GM18511 (cell line): ENCODE measurements around the gene RHEB.

Source experiments
- ATAC-seq: cut with Tn5 transposase; IDR thresholded peaks from one replicate; pipeline ENCODE4 v1.9.1; 2021; ENCODE audit warnings: mild to moderate bottlenecking, moderate library complexity; ENCODE audit not compliant: unreplicated experiment

Gene RHEB

DNA sequence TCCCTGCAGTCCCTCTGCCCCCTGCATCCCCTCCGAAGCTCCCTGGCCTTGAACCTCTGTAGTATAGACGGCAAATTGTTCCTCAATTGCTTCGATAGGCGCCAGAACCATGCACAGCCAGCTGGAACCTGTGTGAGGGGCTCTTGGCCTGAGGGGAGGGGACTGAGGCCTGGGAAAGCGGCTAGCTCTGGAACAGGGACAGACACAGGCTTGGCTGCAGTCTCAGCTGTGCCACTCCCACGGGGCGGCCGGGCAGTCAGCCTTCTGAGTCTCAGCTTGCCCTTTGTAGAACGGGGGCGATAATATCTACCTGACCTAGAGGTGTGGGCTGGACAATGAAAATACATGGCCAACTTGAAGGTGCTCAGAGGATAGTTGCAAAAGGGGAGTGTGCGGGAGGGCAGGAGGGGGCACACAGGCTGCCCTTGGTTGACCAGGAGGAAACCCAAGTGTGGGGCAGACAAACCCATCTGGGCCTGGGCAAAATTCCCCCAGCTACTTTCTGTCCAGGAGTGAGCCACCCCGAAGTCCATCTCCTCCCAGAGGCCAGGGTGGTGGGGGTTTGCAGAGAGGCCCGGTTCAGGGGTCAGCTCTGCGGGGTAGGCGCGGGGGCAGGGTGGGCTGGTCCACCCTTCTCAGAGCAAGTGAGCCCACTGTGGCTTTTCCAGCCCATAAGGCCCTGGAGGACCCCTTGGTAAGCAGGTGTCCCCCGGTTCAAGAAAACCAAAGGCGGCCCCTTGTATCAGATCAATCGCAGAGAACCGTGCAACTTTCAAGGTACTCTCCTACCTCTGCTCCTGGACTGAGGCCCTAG, 84.4 kb downstream of the RHEB start:
- no peak for ATAC-seq

DNA sequence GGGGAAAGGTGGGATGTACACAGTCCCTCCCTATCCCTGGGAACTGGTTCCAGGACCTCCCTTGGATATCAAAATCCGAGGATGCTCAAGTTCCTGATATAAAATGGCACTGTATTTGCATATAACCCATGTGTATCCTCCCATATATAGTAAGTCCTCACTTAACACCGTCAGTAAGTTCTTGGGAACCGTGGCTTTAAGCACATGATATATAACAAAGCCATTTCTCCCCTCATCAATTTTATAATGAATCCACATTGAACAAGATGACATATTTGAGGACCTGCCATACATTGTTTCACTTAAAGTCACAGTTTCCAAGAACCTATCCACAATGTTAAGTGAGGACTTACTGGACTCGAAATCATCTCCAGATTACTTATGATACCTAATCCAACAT, 85.1 kb downstream of the RHEB start:
- ATAC-seq, result no peak

DNA sequence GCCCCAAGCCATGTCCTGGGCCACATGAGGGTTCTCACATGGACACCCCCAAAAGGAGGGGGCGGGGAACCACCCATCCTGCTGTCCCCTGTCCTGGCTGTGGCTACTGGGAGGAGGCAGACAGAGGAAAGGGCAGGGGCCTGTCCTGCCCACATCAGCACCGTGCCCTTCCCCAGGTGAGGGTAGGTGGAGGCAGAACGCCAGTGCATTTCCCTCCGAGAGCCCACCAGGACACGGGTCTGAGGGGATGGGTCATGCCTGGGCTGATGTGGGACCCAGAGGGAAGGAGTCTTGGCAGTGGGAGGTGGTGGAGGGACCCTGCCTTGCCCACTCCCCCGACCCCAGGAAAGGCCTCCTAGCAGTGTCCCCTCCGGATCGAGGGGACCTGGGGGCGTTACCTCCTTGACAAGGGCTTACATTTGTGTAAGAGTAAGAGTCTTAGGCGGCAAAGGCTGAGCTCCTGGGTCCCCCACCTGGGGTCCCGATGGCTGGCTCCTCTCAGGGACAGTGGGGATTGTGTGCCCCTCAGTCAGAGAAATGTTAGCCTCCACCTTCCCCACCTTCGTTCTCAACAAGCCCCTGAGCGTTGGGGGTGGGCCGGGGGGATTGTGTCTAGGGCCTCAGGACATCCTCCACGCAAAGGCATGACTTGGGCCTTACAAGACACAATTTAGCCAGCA, 85.8 kb downstream of the RHEB start:
- ATAC-seq, result no peak

DNA sequence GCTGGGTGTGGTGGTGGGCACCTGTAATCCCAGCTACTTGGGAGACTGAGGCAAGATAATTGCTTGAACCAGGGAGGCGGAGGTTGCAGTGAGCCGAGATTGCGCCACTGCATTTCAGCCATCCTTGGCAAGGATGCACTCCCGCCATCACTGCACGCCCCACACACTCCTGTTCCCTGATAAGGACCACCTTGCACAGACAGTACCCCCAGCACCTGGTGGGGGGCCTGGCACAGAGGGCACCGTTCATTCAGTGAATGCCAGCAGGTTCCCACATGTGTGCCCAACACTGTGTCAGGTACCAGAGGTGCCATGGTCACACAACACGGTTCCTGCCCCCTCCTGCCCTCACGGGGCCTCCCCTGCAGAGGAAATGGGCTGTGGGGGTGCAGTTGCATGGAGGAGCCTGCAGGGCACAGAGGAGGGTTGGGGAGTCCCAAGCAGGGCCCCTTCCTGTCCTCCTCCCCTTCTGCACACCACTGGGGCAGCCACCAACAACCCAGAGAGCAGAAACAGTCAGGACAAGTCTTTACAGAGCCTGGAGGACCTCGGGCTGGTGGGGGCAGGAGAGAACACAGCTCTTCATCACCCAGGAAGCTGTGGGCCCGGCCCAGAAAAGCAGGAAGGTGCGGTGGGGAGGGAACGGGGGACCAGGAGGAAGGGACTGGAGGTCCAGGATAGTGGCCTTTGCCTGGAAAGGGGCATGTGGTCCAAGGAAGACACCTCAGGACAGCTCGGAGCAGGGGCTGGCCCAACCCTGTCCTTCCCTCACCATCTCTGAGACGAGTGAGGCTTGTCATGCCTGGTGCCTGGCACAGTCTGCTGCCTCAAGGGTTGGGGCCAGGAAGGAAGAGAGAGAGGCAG, 86.8 kb downstream of the RHEB start:
- peak; percentile 84 for ATAC-seq

DNA sequence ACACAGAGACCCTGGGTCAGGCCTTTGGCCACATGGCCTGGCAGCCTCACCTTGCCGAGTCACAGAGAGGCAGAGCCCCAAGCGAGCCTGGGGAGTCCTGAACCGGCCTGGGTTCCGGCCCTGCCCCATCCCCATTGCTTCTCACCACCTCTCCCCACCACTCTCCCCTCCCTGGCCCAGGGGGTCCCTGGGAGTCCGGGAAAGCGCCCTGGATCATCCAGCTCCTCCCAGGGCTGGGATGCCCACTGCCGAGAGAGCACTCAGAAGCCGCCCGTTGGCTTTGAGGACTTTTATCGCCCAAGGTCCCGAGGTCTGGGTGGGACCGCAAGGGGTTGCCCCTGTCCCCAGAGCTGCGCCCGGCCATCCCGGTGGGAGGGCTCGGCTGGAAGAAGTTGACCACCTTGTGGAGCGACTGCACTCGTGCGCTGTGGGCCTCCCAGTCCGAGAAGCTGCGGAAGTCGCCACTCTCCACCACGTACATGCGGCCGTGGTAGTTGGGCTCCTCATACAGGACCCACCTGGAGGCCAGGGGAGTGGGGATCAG, 87.9 kb downstream of the RHEB start:
- no peak for ATAC-seq

DNA sequence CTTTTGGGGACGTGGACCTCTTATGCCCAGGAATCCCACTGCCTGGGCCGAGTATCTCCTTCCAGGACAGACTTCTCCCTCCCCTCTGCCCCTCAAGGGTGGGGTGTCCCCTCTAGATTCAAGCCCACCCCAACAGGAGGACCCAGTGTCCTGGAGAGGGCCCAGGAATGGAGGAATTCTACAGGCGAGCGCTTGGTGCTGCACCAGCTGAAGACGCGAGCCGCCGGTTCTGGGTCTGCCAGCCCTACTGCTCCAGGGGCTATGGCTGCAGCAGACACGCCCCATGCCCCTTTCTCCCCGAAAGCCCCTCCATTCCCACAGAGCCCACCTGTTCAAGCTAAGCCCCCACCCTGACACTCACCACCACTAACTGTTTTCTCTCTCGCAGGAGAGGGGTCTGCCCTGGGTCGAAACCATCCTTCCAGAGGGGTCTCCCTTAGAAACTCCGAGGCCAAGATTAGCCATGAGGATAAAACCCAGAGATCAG, 88.4 kb downstream of the RHEB start:
- ATAC-seq, result no peak

DNA sequence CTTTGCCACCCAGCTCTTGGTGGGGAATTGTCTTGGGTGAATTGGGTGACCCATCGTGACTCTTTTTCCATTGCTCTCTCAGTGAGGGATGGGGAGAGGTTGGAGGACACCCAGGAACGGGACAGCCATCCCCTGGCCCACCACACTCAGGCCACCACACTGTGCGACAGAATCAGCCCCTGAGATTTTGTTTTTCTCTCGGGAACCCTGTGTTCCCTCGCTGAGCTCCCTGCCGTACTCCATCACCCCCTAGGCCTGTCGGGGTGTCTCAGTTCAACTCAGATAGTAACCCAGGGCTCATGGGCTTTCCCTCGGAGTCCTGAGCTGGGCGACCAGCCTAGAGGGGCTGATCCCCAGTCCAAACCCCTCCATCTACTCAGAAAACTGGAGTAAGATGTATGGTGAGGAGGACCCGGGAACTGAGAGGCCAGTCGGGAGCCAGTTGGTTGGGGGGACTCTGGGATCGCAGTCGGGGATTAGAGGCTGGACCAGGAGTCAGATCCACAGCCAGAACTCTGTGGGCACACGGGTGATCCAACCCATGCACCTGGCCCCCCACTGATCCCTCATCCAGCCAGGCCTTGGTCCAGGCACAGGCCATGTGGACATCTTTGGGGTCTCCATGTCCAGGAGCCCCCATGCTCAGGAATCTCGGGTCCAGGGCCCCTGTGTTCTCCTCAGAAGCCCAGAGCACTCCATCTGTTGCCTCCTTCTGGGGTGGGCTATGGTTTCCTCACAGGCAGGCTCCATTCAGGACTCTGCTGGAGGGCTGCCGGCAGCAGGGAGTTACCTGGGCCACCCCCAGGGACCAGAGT, 89.1 kb downstream of the RHEB start:
- ATAC-seq, result no peak

DNA sequence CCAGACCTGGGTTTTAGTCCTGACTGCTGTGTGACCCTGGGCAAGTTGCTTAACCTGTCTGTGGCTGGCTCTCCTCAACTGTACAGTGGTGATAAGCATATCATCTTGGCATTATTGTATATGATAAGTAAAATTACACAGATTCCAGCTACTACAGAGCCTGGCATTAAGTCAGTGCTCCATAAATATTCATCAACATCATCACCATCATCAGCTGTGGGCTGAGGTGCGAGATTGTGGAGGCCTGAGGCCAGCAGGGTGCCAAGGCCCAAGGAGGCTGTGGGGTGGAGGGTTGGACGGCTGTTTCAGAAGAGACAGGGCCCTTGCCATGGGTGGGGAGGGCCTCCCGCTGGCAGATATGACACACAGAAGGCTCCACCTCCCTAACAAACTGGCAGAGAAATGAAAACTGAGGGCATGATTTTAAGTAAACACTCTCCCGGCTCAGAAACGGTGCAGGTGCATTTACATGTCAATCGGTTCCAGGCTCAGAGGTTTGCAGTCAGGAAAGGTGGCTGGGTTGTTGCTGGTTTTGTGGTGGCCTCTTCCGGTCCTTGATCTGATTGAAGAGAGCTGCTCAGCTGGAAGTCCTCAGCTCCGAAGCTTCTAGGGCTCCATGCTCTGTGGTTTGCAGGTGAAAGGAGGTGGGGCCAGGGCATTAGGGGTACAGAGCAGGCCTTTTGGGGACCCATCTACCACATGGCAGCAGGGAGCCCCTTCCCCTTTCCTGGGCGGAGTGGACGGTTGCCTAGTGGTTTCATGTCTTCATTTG, 89.9 kb downstream of the RHEB start:
- ATAC-seq, result peak; percentile 64

DNA sequence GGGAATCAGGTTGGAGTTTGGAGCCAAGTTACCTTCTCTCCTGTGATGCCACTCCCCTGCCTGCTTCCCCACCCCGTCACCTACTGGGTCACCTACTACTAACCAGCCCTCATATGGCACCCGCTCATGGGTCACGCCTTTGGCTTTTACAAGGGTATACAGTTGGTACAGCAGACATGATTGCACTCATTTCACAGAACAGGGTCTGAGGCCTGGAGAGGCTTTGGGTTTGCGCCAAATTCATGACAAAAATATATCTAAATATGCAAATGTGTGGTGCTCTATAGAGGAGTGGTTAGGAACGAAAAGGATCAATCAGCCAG, 90.5 kb downstream of the RHEB start:
- no peak for ATAC-seq

DNA sequence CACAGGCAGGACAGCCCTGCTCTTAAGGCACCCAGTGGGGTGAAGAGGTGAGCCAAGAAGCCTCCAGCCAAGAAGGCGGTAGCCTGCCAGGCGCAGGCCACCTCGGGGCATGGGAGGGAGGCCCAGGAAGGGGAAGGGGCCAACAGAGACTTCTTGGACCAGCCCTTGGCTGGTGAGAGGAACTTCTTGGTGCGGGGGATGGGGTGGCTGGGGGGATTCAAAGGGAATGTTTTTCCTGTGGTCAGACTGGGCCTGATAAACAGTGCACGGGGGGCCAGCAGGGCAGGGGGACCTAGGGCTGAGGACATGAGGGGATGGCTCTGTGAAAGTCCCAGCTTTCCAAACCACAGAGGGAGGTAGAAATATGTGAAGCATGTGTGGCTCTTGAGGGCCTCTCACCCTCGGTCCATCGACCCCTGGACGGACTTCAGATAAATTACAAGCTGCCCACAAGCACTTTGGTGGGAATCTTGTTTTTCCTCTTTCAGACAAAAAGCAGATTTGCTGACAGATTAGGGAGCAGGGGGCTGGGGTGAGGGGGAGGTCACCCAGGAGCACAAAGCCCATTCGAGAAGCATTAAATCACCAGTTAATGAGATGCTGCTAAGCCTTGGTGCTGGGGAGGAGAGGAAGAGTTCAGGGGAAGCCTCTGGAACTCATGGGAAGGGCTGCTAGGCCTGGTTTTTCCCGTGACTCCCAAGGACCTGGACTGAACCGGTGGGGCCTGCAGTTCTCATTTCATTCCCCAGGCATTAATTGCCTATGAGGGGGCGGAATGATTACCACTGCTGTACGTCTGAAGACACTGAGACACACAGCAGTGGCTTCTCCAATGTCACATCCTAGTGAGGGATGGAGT, 91.1 kb downstream of the RHEB start:
- no peak for ATAC-seq

DNA sequence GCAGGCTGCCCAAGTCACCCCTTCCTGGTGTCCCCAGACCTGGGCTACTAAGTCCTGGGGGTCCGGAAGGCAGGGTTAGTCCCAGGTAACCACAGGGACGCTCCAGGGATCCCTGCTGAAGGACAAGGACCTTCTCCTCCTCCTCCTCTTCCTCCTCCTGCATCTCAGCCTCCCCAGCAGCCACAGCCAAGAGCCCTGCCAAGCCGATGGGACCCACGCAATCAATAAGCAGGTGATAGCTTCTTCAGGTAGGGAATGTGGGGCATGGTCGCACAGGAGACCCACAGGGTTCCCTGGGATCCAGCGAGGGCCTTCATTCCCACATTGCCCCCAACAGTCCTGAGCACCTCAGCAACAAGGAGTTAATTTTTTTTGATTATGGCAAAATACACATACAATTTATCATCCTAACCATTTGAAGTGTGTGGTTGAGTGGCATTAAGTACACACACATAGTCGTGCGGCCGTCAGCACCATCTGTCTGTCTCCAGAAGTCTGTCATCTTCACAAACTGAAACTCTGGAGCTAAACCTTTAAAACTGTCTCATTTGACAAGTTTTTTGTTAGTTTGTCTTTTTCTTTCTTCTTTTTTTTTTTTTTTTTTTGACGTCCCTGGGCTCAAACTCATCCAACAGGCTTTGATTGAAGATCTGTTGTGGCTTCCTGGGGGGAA, 91.9 kb downstream of the RHEB start:
- ATAC-seq, result no peak

DNA sequence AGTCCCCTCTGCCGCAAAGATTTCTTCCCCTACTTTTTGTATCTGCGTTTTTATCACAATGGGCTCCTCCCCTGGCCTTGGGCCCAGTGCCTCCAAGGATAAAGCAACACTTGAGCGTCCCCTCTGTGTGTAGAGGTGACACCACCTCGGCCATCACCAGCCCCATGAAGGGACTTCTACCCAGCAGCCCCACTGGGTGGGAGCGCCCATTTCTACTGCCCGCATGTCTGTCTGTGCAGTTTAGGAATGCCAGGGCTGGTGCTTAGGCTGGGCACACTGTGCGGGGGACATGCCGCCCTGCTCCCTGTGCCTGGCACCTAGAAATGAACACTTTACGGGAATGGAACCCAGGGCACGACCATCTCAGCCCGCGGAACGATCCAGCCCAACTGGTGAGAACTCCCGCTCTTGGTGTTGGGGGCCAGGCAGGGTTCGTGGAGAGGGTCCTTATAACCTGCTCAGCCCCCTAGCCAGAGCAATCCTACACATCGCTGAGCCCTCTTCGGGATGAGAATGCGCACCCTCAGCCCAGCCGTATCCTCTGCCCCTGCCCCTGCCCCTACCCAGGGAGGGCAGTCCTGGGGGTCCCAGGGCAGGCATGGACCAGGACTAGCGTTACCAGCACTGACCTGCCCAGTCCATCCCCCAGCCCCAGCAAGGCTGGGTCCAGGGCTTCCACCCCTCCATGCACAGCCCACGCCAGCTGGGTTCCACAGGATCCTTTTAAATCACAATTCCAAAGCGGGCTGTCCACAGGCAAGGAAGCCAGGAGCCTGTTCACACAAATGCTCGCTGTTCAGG, 92.6 kb downstream of the RHEB start:
- no peak for ATAC-seq

DNA sequence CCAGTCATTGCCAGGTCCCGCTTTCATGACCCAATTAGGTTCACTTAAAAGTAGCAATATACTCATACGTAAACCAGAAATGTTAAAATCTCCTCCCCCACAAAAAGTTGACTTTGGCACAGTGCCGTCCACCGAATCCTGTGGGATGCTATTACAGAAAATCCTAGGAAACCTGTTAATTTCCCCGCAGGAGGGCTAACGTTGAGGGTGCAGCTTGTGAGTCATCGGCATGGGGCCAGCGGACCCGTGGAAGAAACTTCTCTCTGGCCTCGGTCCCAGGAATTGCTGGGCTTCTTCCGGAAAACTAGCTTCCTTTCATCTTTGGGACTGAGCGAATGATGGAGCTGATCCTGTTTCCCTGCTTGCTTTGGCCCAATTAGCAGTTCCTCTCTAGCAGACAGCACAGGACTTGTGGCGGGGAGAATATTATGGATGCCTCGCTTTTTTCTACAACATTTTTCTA, 93.2 kb downstream of the RHEB start:
- ATAC-seq, result no peak

DNA sequence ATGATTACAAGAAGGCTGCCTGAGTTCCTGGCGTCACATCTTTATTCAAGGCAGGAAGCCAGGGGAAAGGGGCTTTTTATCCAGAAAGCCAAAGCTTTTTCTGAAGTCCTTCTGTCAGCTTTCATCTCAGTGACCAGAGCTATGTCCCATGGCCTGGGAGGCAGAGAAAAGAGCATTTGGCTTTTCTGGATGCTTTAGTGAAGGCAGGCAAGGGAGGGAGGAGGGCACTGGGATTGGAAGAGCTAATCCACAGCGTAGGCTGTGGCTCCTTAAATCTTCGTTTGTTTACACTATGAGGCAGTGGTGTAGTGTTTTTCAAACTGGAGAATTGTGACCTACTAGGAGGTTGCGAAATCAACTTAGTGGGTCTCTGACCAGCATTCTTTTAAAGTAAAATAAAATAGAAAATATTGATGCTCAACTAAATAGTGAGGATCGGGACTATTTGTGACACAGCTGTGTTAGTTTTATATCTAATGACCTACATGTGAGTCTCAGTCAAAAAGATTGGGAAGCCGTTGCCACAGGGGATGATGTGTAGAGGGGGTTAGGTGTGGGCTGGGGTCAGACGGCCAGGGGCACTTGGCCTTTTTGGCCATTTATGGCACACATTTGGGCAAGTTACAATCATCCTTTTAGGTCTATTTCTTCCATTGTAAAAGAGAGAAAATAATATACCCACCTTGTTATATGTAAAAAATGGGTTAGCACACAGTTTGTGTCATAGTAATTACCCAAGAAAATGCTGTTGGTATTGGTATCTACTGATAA, 93.8 kb downstream of the RHEB start:
- ATAC-seq, result no peak

DNA sequence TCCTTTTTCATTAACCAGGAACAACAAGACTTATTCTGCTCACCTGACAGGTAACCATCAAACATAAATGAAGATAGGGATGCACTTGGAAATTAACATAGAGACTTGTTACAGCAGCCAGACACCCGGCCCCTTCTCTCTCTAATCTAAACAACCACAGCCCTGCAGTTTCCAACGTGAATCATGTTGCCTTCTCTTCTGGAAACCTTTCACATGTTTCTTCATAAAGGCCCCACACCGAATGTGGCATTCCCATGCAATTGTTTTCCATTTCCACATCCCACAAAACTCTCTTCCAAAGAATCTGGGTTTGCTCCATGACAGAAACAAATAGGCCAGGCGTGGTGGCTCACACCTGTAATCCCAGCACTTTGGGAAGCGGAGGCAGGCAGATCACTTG, 94.9 kb downstream of the RHEB start:
- no peak for ATAC-seq

DNA sequence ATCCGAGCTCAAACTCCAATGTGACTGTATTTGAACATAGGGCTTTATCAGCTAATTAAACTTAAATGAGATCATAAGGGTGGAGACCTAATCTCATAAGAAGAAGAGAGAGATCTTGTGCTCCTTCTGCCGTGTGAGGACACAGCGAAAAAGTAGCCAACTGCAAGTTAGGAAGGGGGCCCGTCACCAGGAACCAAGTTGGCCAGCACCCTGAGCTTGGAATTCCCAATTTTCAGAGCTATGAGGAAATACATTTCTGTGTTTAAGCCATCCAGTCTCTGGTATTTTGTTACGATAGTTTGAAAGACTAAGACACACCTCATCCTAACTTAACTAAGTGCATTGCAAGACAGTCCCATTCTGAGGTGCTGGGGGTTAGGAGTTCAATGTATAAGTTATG, 95.8 kb downstream of the RHEB start:
- no peak for ATAC-seq

DNA sequence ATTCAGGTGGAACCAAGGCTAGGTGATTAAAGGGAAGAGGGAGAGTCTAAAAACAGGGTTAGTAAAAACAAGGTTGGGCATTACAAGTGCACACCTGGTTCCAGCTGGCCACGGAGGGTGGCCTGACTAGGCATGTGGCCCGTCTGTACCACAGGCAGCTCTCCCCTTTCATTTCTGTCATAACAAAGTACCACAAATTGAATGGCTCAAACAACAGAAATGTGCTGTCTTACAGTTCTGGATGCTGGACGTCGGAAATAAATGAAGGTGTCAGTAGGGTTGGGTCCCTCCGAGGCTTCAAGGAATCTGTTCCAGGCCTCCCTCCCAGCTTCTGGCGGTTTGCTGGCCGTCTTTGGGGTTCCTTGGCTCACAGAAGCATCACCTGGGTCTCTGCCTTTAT, 96.5 kb downstream of the RHEB start:
- ATAC-seq, result no peak
